Dermis microvascular lymphatic vessel endothelial cell (primary cell): ENCODE results near the gene SCFD1. TPM values are rescaled to one million over a fixed set of nuclear protein-coding genes. Genes with fewer than 3 reads are reported as not detected.
"Not testable (repeated sequence)": the region's sequence is repeated elsewhere in the genome, so short reads cannot be mapped to it uniquely, and the experiment has no call there.

Experiments used
- DNase-seq, 2 donors: peaks; one replicate each; pipeline versions ENCODE4 v3.0.0 to v3.0.0-alpha.2; 2010; ENCODE audit warnings: low read depth in 2 of 2
- total RNA-seq: library from RNA; depleted of rRNA; stranded (reverse); fragments of >200 nt; gene quantifications from 2 replicates; pipeline ENCODE4 v1.2.1, GENCODE V29; 2014

Gene SCFD1
- total RNA-seq, 1 donor from 2014 or later, result 42.2 TPM

GRCh38 chr14:30610787-30611343 is 11.3 kb upstream of the SCFD1 start:
- peak; percentile 83 to 91 for DNase-seq

GRCh38 chr14:30614155-30614554 is 8.0 kb upstream of the SCFD1 start:
- DNase-seq, result no peak

GRCh38 chr14:30620178-30620577 is 1.9 kb upstream of the SCFD1 start:
- no peak for DNase-seq

GRCh38 chr14:30621354-30621939 is 672 bp upstream of the SCFD1 start:
- peak; percentile 1 to 27 for DNase-seq

GRCh38 chr14:30623412-30624131 is 1.5 kb downstream of the SCFD1 start:
- DNase-seq, result no peak

- DNase-seq, result no peak
Measured at GRCh38 chr14:30624132-30624423, 2.0 kb downstream of the SCFD1 start.

GRCh38 chr14:30625533-30625932 is 3.4 kb downstream of the SCFD1 start:
- DNase-seq, result no peak

GRCh38 chr14:30629432-30629831 is 7.3 kb downstream of the SCFD1 start:
- DNase-seq, result not testable (repeated sequence)

- DNase-seq, result no peak
Measured at GRCh38 chr14:30630248-30630647, 8.1 kb downstream of the SCFD1 start.

GRCh38 chr14:30632730-30633129 is 10.6 kb downstream of the SCFD1 start:
- DNase-seq, result no peak

GRCh38 chr14:30638926-30639325 is 16.8 kb downstream of the SCFD1 start:
- DNase-seq, result no peak

GRCh38 chr14:30641207-30641606 is 19.1 kb downstream of the SCFD1 start:
- DNase-seq, result no peak

- DNase-seq, result not testable (repeated sequence)
Measured at GRCh38 chr14:30644462-30644861, 22.3 kb downstream of the SCFD1 start.

GRCh38 chr14:30645600-30645999 is 23.5 kb downstream of the SCFD1 start:
- no peak for DNase-seq

GRCh38 chr14:30648471-30648870 is 26.4 kb downstream of the SCFD1 start:
- DNase-seq, result no peak

- no peak for DNase-seq
Measured at GRCh38 chr14:30651937-30652336, 29.8 kb downstream of the SCFD1 start.

- DNase-seq, result peak in 1 of 2 donors; percentile 7
Measured at GRCh38 chr14:30655124-30655523, 33.0 kb downstream of the SCFD1 start.

GRCh38 chr14:30655658-30656057 is 33.5 kb downstream of the SCFD1 start:
- no peak for DNase-seq

- DNase-seq, result peak; percentile 26 to 51
Measured at GRCh38 chr14:30656190-30656632, 34.1 kb downstream of the SCFD1 start.

- no peak for DNase-seq
Measured at GRCh38 chr14:30657050-30657449, 34.9 kb downstream of the SCFD1 start.

GRCh38 chr14:30657606-30658163 is 35.6 kb downstream of the SCFD1 start:
- DNase-seq, result peak in 1 of 2 donors; percentile 21

- no peak for DNase-seq
Measured at GRCh38 chr14:30658645-30659044, 36.5 kb downstream of the SCFD1 start.

GRCh38 chr14:30669594-30669993 is 47.5 kb downstream of the SCFD1 start:
- DNase-seq, result no peak
